B cell (primary cell): ENCODE data around the gene S100A4. TPM values are rescaled to one million over a fixed set of nuclear protein-coding genes. Genes with fewer than 3 reads are reported as not detected.

Experiments
- ATAC-seq: fragments of 200-7000 bp; cut with Tn5 transposase; one replicate; pipeline ENCODE4 v1.10.0; 2021; ENCODE audit warnings: low read depth, mild to moderate bottlenecking, moderate number of reproducible peaks, moderate library complexity
- CTCF ChIA-PET: fragments of 350-600 bp; sonication (Branson Sonifier 250); formaldehyde crosslinking; loops from one replicate; lab custom pipeline; 2021; ENCODE audit warnings: antibody characterized with exemption, inconsistent platforms; lab: Charles Lee
- POLR2A ChIA-PET: fragments of 350-600 bp; sonication (Branson Sonifier 250); formaldehyde crosslinking; loops from one replicate; lab custom pipeline; 2021; ENCODE audit warnings: antibody characterized with exemption; lab: Charles Lee
- DNase-seq: peaks from one replicate; pipeline ENCODE4 v3.0.0; 2013
- H2AFZ ChIP-seq: 2 replicates; pipeline ENCODE4 v1.6.1; 2012; ENCODE audit warnings: mild to moderate bottlenecking, low read depth, low read length; ENCODE audit not compliant: insufficient read depth, poor library complexity, severe bottlenecking
- H3K27ac ChIP-seq, 2 donors: 1 replicate in 1 of 2; 2 replicates in 1 of 2; pipeline ENCODE4 v1.5.1; 2012 to 2013; ENCODE audit warnings: low read length in 2 of 2, mild to moderate bottlenecking in 2 of 2, moderate library complexity in 1 of 2
- H3K27me3 ChIP-seq, 4 experiments: fragments of 200-600 bp in 1 of 4; sonication (generic) in 1 of 4; replicated peaks in 1 of 4; 1 replicate in 2 of 4; 2 replicates in 2 of 4; pipeline versions ENCODE4 v1.6.1 to v1.7.0; 2013 to 2016; ENCODE audit warnings: low read length in 3 of 4, mild to moderate bottlenecking in 2 of 4, mixed read lengths in 1 of 4, moderate library complexity in 1 of 4; ENCODE audit not compliant: insufficient read depth in 4 of 4, control insufficient read depth in 3 of 4; ENCODE audit errors: control extremely low read depth in 1 of 4
- H3K36me3 ChIP-seq, 2 experiments: replicated peaks in 1 of 2; 1 replicate in 1 of 2; 2 replicates in 1 of 2; pipeline versions ENCODE4 v1.6.1 to v1.7.1; 2013; ENCODE audit warnings: low read length in 1 of 2; ENCODE audit not compliant: insufficient read depth in 2 of 2, control insufficient read depth in 1 of 2; ENCODE audit errors: control extremely low read depth in 1 of 2, extremely low read depth in 1 of 2
- H3K4me1 ChIP-seq, 2 donors: fragments of 200-600 bp in 1 of 2; sonication (generic) in 1 of 2; 1 replicate in 1 of 2; 2 replicates in 1 of 2; pipeline versions ENCODE4 v1.5.1 to v1.6.1; 2013 to 2017; ENCODE audit warnings: low read length in 2 of 2; ENCODE audit not compliant: control insufficient read depth in 2 of 2, insufficient read depth in 2 of 2
- H3K4me2 ChIP-seq: replicated peaks from 2 replicates; pipeline ENCODE3; 2012; ENCODE audit warnings: mild to moderate bottlenecking, low read depth, low read length; ENCODE audit not compliant: poor library complexity, severe bottlenecking
- H3K4me3 ChIP-seq, 5 experiments: fragments of 200-600 bp in 1 of 5; sonication (generic) in 1 of 5; 1 replicate in 3 of 5; 2 replicates in 2 of 5; pipeline versions ENCODE4 v1.5.1 to v1.7.0; 2011 to 2016; ENCODE audit warnings: low read length in 4 of 5, mild to moderate bottlenecking in 4 of 5, low read depth in 2 of 5, control low read depth in 1 of 5, moderate library complexity in 1 of 5; ENCODE audit not compliant: insufficient read depth in 1 of 5; ENCODE audit errors: control extremely low read depth in 1 of 5, extremely low read depth in 1 of 5
- H3K79me2 ChIP-seq: fragments of 200-600 bp; sonication (generic); one replicate; pipeline ENCODE4 v1.6.0; 2016; ENCODE audit warnings: low read length; ENCODE audit not compliant: control insufficient read depth, insufficient read depth
- H3K9ac ChIP-seq: fragments of 200-600 bp; sonication (generic); 2 replicates; pipeline ENCODE4 v1.6.1; 2017; ENCODE audit warnings: mild to moderate bottlenecking, low read length, moderate library complexity
- H3K9me3 ChIP-seq, 3 donors: one replicate each; pipeline versions ENCODE4 v1.6.1 to v1.7.1; 2013; ENCODE audit warnings: low read length in 2 of 3; ENCODE audit not compliant: control insufficient read depth in 2 of 3, insufficient read depth in 1 of 3; ENCODE audit errors: control extremely low read depth in 1 of 3
- H4K20me1 ChIP-seq: 2 replicates; pipeline ENCODE4 v1.6.0; 2012; ENCODE audit warnings: mild to moderate bottlenecking, low read length; ENCODE audit not compliant: insufficient read depth, control insufficient read depth, poor library complexity, severe bottlenecking
- H3K27ac Mint-ChIP-seq: one replicate; pipeline ENCODE4 v1.8.0; 2021; ENCODE audit warnings: mixed read lengths
- H3K27me3 Mint-ChIP-seq: one replicate; pipeline ENCODE4 v1.8.0; 2021; ENCODE audit warnings: mixed read lengths
- H3K4me1 Mint-ChIP-seq: one replicate; pipeline ENCODE4 v1.8.0; 2021; ENCODE audit warnings: mixed read lengths
- H3K4me3 Mint-ChIP-seq: one replicate; pipeline ENCODE4 v1.8.0; 2021; ENCODE audit warnings: mixed read lengths
- H3K9me3 Mint-ChIP-seq: one replicate; pipeline ENCODE4 v1.8.0; 2022; ENCODE audit warnings: mixed read lengths; ENCODE audit not compliant: insufficient read depth
- CTCF ChIP-seq: fragments of 200-600 bp; IDR thresholded peaks from one replicate; pipeline ENCODE4 v1.8.0; 2022; ENCODE audit warnings: antibody characterized with exemption, mild to moderate bottlenecking
- EZH2 ChIP-seq: IDR thresholded peaks from 2 replicates; pipeline ENCODE4 v1.6.1; 2012; ENCODE audit warnings: borderline replicate concordance, low read depth, mild to moderate bottlenecking, moderate library complexity, low read length; ENCODE audit not compliant: insufficient read depth, poor library complexity, severe bottlenecking
- WGBS: methylation state at CpG from one replicate; pipeline ENCODE4 v1.1.5; 2013; ENCODE audit warnings: missing lambda C conversion rate; ENCODE audit not compliant: insufficient coverage; 5-methylcytosine and 5-hydroxymethylcytosine counted together
- intact Hi-C: fragments of 100-400 bp; cut with micrococcal nuclease; formaldehyde crosslinking; loops from one replicate; pipeline ENCODE4 v1.10.0; 2022
- polyA plus RNA-seq: library from polyadenylated mRNA; depleted of rRNA; stranded (reverse); fragments of >200 nt; gene quantifications from 2 replicates; pipeline ENCODE4 v1.2.3, GENCODE V29; 2012
- total RNA-seq, 2 donors: library from RNA; stranded (reverse); fragments of 120-200 nt in 1 of 2; gene quantifications; 1 replicate in 1 of 2; 2 replicates in 1 of 2; pipeline versions ENCODE4 v1.2.3 to v1.2.4, GENCODE V29; 2013 to 2022

The S100A4 gene
- total and polyA plus RNA-seq, 2 donors (not counting 1 experiment from before 2014, with no cell fraction given): 62.7 to 150 TPM

DNA sequence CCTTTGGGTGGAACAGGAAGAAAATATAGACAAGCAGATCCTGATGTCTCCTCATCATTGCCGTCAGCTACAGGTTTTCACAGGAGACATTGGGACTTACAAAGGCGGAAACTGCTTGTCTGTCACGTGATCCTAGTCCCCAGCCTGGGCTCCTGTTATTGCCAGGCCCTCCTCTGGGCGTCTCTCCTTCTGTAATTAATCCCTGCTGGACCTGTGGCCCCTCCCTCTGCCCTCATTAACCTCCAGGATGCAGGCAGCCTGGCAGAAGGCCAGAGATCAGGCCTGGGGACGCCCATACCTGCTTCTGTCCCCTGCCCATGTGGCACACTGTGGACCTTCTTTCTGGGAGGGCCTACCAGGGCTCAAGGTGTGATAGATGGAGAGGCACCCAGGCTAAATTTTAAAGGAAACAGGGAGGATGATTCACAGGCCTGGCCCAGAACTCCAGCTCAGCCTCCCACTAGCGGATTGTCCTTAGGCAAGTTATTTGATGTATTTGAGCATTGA lies 7.2 kb downstream of the S100A4 start:
- POLR2A ChIA-PET: interaction anchor here (0.8 kb wide), 1 partner anchor 197 kb away, joined by 4 read pairs; no protein-coding TSS in a partner anchor

More for the DNA sequence above, 7.2 kb downstream of the S100A4 start:
- H3K4me1 ChIP-seq: peaks cover 43 to 53% of the 10 kb centered on the region in 2 donors
- 87% methylated on average over 5 of the region's 6 CpGs for WGBS
- no peak overlapping the region for H3K9ac ChIP-seq
- TF ChIP-seq EZH2 (no peak), CTCF (no peak)
- H2AFZ ChIP-seq: no peak overlapping the region
- intact Hi-C loops: loop anchor here (10.0 kb wide), 2 partner anchors 96 to 136 kb away; partner anchors contain the start of genes CHTOP, ILF2 and NPR1
- no peak overlapping the region for H3K4me2 ChIP-seq
- ATAC-seq (no peak), DNase-seq (no peak)
- H3K9me3 ChIP-seq: peaks cover 0 to 12% (median 0%) of the 10 kb centered on the region in 3 donors
- peaks cover 0 to 4% of the 10 kb centered on the region in 2 experiments for H3K36me3 ChIP-seq
- no peaks in the 10 kb centered on the region for H3K9me3 Mint-ChIP-seq
- H4K20me1 ChIP-seq: no peaks in the 10 kb centered on the region
- H3K27me3 Mint-ChIP-seq: no peaks in the 10 kb centered on the region
- no peak overlapping the region for H3K4me3 ChIP-seq
- no peak overlapping the region for H3K27ac Mint-ChIP-seq
- H3K27ac ChIP-seq: no peak overlapping the region
- H3K27me3 ChIP-seq: no peaks in the 10 kb centered on the region
- peaks cover 10% of the 10 kb centered on the region for H3K79me2 ChIP-seq
- CTCF ChIA-PET: interaction anchor here (0.7 to 10.9 kb wide), 2 partner anchors 23 to 33 kb away, joined by 4 to 189 read pairs; no protein-coding TSS in a partner anchor
- no peak overlapping the region for H3K4me3 Mint-ChIP-seq
- peaks cover 60% of the 10 kb centered on the region for H3K4me1 Mint-ChIP-seq
